HUES64 (cell line): Measurements from ENCODE around the gene ANKHD1.
"Not testable (repeated sequence)": the region's sequence is repeated elsewhere in the genome, so short reads cannot be mapped to it uniquely, and the experiment has no call there.

Experiments used
- H3K27ac ChIP-seq: 2 replicates; pipeline ENCODE4 v1.7.0; 2013; ENCODE audit warnings: low read depth, low read length, inconsistent platforms
- H3K27me3 ChIP-seq: 2 replicates; pipeline ENCODE4 v1.6.1; 2013; ENCODE audit warnings: mild to moderate bottlenecking, low read length; ENCODE audit not compliant: insufficient read depth
- H3K36me3 ChIP-seq: 2 replicates; pipeline ENCODE4 v1.6.1; 2013; ENCODE audit warnings: mild to moderate bottlenecking, low read length; ENCODE audit not compliant: insufficient read depth
- H3K4me1 ChIP-seq: 2 replicates; pipeline ENCODE4 v1.6.1; 2013; ENCODE audit warnings: mild to moderate bottlenecking, low read length, moderate library complexity; ENCODE audit not compliant: insufficient read depth
- H3K4me3 ChIP-seq: 2 replicates; pipeline ENCODE4 v1.5.1; 2013; ENCODE audit warnings: mild to moderate bottlenecking, low read length, moderate library complexity
- H3K9ac ChIP-seq: 2 replicates; pipeline ENCODE4 v1.6.1; 2013; ENCODE audit warnings: mild to moderate bottlenecking, low read depth, low read length
- H3K9me3 ChIP-seq: 2 replicates; pipeline ENCODE4 v1.6.1; 2013; ENCODE audit warnings: low read depth, low read length; ENCODE audit not compliant: insufficient read depth
- WGBS: fragments of 150-250, 120-280 bp; methylation state at CpG from one replicate; pipeline ENCODE4 v1.1.7; 2013; ENCODE audit warnings: missing lambda C conversion rate; 5-methylcytosine and 5-hydroxymethylcytosine counted together

The ANKHD1 gene

DNA sequence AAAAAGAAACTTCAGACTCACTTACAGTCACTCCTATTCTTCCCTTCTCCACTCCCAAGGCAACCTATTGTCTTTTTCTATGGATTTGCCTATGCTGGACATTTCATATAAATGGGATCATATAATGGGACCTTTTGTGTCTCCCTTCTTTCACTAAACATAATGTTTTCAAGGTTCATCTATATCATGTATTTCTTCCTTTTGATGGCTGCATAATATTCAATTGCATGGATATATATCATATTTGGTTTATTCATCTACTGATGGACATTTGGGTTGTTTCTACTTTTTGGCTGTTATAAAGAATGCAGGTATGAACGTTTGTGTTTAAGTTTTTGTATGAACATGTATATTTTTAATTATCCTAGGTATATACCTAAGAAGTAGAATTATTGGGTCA lies 30.6 kb downstream of the ANKHD1 start:
- Histone ChIP-seq H3K36me3 (peaks cover 17% of the 10 kb centered on the region), H3K9ac (no peak overlapping the region), H3K4me1 (no peaks in the 10 kb centered on the region), H3K27ac (no peak overlapping the region), H3K9me3 (no peaks in the 10 kb centered on the region), H3K27me3 (no peaks in the 10 kb centered on the region), H3K4me3 (no peak overlapping the region)
- 80% methylated on average over 1 of the region's 1 CpG for WGBS

DNA sequence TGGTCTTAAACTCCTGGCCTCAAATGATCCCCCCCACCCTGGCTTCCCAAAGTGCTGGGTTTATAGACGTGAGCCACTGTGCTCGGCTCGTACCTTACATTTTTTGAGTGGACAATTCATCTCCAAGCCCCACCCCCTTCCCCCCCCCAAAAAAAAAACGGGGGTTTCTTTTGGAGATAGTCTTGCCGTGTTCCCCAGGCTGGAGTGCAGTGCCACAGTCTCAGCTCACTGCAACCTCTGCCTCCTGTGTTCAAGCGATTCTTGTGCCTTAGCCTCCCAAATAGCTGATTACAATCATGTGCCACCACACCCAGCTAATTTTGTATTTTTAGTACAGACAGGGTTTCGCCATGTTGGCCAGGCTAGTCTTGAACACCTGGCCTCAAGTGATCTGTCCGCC lies 31.3 kb downstream of the ANKHD1 start:
- H3K9ac ChIP-seq: no peak overlapping the region
- no peak overlapping the region for H3K4me3 ChIP-seq
- WGBS: 93% methylated on average over 8 of the region's 8 CpGs
- no peaks in the 10 kb centered on the region for H3K27me3 ChIP-seq
- no peaks in the 10 kb centered on the region for H3K4me1 ChIP-seq
- H3K9me3 ChIP-seq: no peaks in the 10 kb centered on the region
- peaks cover 24% of the 10 kb centered on the region for H3K36me3 ChIP-seq
- H3K27ac ChIP-seq: no peak overlapping the region

DNA sequence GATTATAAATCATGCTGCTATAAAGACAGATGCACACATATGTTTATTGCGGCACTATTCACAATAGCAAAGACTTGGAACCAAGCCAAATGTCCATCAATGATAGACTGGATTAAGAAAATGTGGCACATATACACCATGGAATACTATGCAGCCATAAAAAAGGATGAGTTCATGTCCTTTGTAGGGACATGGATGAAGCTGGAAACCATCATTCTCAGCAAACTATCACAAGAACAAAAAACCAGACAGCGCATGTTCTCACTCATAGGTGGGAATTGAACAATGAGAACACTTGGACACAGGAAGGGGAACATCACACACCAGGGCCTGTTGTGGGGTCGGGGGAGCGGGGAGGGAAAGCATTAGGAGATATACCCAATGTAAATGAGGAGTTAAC lies 55.7 kb downstream of the ANKHD1 start:
- 100% methylated on average over 3 of the region's 4 CpGs for WGBS

DNA sequence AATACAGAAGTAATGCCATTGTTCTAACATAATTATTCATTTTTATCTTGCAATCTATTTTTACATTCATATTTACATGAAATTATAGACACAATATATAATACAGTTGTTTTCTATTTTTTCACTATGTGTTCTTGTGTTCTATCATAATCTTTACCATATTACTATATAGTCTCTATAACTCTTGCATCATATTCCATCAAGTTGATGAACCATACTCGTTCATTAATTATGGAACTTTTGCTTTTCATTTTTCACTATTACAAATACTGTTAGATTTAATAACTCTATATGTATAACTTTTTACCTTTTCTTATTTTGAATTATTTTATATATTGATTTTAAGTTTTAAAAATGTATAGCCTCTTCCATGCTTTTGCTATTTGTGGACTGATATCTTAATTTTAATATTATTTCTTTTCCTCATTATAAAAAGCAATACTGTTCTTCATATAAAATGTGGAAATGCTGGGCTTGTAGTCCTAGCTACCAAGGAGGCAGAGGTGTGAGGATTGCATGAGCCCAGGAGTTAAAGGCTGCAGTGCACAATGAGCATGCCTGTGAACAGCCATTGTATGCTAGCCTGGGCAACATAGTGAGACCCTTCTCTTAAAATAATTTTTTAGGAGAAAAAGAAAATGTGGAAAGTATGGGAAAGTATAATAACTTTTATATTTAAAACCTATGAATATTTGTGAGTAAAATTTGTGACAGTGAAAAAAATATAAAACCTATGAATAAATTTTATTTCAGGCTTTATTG lies 65.5 kb downstream of the ANKHD1 start:
- Histone ChIP-seq H3K4me3 (no peak overlapping the region), H3K4me1 (no peaks in the 10 kb centered on the region), H3K9ac (no peak overlapping the region), H3K27ac (no peak overlapping the region), H3K27me3 (no peaks in the 10 kb centered on the region), H3K9me3 (no peaks in the 10 kb centered on the region), H3K36me3 (peaks cover 71% of the 10 kb centered on the region)
- 100% methylated on average over 1 of the region's 1 CpG for WGBS

More for the DNA sequence above, 55.7 kb downstream of the ANKHD1 start:
- not testable (repeated sequence) for H3K9ac ChIP-seq, H3K9me3 ChIP-seq, H3K4me1 ChIP-seq, H3K27me3 ChIP-seq, H3K4me3 ChIP-seq, H3K27ac ChIP-seq
- H3K36me3 ChIP-seq: peaks cover 54% of the 10 kb centered on the region

DNA sequence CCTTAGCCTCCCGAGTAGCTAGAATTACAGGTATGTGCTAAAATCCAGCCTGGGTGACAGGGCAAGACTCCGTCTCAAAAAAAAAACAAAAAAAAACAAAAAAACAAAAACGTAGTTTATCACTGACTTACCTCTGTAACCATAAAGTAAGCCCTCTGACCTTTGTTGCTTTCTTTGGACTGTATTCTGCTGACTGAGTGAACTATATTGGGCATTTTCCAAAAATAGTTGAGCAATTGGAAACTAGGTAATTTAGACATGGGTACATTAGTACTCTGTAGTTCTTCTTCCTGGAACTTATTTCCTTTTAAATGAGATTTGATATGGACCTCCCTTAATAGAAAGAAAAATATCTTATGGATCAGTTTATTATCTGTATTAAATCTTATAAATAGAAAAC lies 66.6 kb downstream of the ANKHD1 start:
- Histone ChIP-seq H3K36me3 (peaks cover 74% of the 10 kb centered on the region), H3K4me1 (no peaks in the 10 kb centered on the region)
- 94% methylated on average over 3 of the region's 3 CpGs for WGBS

DNA sequence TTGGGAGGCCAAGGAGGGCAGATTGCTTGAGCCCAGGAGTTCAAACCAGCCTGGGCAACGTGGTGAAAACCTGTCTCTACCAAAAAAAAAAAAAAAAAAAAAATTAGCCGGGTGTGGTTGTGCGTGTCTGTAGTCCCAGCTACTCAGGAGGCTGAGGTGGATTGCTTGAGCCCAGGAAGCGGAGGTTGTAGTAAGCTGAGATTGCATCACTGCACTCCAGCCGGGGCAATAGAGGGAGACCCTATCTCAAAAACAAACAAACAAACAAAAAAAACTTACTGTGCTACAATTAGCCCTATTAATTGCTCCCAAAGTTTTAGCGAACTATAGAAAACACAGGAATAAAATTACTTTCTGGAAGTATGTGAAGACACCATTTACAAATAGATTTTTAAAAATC lies 67.6 kb downstream of the ANKHD1 start:
- no peak overlapping the region for H3K9ac ChIP-seq
- H3K27ac ChIP-seq: no peak overlapping the region
- H3K27me3 ChIP-seq: no peaks in the 10 kb centered on the region
- H3K4me3 ChIP-seq: no peak overlapping the region
- peaks cover 78% of the 10 kb centered on the region for H3K36me3 ChIP-seq
- WGBS: 94% methylated on average over 4 of the region's 6 CpGs
- H3K9me3 ChIP-seq: no peaks in the 10 kb centered on the region
- H3K4me1 ChIP-seq: no peaks in the 10 kb centered on the region

More for the DNA sequence above, 66.6 kb downstream of the ANKHD1 start:
- H3K27me3 ChIP-seq: no peaks in the 10 kb centered on the region
- H3K9me3 ChIP-seq: no peaks in the 10 kb centered on the region
- H3K27ac ChIP-seq: no peak overlapping the region
- no peak overlapping the region for H3K4me3 ChIP-seq
- no peak overlapping the region for H3K9ac ChIP-seq

DNA sequence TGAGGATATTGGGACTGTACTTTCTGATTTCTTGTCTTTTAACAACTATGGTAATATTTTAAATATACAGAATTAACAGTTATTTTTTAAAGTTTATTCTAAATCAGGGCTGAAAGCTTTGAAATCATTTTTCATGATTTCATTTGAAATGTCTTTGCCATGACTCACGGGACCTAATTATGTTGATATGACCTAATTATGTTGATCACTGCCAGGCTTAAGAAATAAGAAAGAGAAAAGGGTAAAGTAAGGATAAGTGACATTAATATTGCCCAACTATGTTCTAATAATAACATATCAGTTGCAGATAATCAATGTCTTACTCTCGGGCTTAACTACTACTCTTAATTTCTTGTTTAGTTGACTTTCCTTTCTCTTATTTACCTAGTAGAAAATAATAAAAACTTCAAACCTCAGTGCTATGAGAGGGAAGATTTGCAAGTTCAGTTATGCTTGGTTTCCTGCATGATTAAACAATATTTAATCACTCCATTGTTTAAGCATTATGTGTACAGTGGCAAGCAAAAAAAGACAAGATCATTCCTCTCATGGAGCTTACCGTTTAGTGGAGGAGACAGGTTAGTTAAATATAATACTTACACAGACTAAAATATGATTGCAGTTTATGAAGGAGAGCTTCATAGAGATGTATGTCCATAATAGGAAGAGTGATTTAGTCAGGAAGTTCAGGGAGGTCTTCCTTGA lies 78.8 kb downstream of the ANKHD1 start:
- Histone ChIP-seq H3K4me1 (no peaks in the 10 kb centered on the region), H3K27ac (no peak overlapping the region), H3K36me3 (peaks cover 46% of the 10 kb centered on the region), H3K9me3 (no peaks in the 10 kb centered on the region), H3K4me3 (no peak overlapping the region), H3K9ac (no peak overlapping the region), H3K27me3 (no peaks in the 10 kb centered on the region)
- WGBS: 97% methylated on average over 2 of the region's 3 CpGs

DNA sequence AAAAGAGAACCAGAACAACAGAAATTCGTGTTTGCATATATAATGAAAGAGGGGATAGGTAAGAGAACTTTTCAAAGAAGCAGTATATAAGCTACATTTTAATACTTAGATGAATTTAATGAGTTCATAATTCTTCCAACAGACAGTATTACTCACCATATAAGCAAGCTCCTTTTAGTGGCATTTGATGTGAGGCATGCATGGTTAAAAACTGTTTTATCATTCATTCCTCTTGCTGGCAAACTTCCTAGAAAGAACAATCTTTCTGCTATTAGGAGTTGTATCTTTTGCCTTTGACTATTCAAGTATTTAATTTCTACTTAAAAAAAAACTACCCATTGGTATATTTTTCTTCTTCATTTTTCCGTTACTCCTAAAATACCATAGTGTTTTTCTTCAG lies 80.1 kb downstream of the ANKHD1 start:
- Histone ChIP-seq H3K27me3 (no peaks in the 10 kb centered on the region), H3K36me3 (peaks cover 50% of the 10 kb centered on the region)
- WGBS: 88% methylated on average over 1 of the region's 2 CpGs

DNA sequence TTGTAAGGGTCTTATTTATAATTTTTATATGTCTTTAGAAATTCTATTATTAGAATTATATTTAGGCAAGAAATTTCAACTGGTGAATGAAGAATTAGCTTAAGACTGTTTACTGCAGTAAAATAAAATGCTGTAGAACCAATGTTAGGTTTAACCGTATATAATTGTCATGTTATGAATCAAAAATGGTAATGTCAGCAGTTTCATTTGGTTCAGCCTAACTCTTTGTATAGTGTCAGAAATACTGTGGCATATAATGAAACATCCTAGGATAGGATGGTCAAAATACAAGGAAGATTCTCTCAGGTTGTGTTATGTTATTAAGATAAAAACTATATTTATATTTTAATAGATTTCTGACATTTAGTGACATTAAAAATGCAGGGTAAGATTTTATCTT lies 81.4 kb downstream of the ANKHD1 start:
- WGBS: 97% methylated on average over 1 of the region's 1 CpG
- H3K27ac ChIP-seq: no peak overlapping the region
- H3K4me3 ChIP-seq: no peak overlapping the region
- H3K9me3 ChIP-seq: no peaks in the 10 kb centered on the region
- no peaks in the 10 kb centered on the region for H3K4me1 ChIP-seq
- H3K27me3 ChIP-seq: no peaks in the 10 kb centered on the region
- peaks cover 57% of the 10 kb centered on the region for H3K36me3 ChIP-seq
- H3K9ac ChIP-seq: no peak overlapping the region

More for the DNA sequence above, 80.1 kb downstream of the ANKHD1 start:
- Histone ChIP-seq H3K27ac (no peak overlapping the region), H3K9ac (no peak overlapping the region), H3K4me1 (no peaks in the 10 kb centered on the region), H3K4me3 (no peak overlapping the region), H3K9me3 (no peaks in the 10 kb centered on the region)

DNA sequence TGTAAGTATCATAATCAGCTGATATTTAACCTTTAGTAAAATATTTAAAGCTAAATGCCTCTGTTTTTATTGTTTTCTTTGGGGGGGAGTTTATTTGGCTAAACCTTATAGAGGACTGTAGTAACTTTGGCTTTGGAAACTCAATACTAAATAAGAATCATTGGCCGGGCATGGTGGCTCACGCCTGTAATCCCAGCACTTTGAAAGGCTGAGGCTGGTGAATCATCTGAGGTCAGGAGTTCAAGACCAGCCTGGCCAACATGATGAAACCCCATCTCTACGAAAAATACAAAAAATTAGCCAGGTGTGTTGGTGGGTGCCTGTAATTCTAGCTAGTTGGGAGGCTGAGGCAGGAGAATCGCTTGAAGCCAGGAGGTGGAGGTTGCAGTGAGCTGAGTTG lies 86.5 kb downstream of the ANKHD1 start:
- H3K27ac ChIP-seq, H3K4me3 ChIP-seq, H3K4me1 ChIP-seq, H3K9ac ChIP-seq, H3K27me3 ChIP-seq, H3K9me3 ChIP-seq: not testable (repeated sequence)
- WGBS: 94% methylated on average over 4 of the region's 4 CpGs
- peaks cover 80% of the 10 kb centered on the region for H3K36me3 ChIP-seq

DNA sequence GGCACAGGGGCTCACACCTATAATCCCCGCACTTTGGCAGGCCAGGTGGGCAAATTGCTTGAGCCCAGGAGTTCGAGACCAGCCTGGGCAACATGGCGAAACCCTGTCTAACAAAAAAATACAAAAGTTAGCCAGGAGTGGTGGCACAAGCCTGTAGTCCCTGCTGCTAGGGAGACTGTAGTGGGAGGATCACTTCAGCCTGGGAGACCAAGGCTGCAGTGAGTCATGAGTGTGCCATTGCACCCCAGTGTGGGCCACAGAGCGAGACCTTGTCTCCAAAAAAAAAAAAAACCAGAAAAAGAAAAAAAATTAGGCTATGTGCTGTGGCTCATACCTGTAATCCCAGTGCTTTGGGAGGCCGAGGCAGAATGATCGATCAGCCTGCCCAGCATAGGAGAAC lies 87.3 kb downstream of the ANKHD1 start:
- H3K4me1 ChIP-seq: no peaks in the 10 kb centered on the region
- no peak overlapping the region for H3K9ac ChIP-seq
- H3K4me3 ChIP-seq: no peak overlapping the region
- H3K36me3 ChIP-seq: peaks cover 78% of the 10 kb centered on the region
- no peaks in the 10 kb centered on the region for H3K9me3 ChIP-seq
- H3K27me3 ChIP-seq: no peaks in the 10 kb centered on the region
- H3K27ac ChIP-seq: no peak overlapping the region
- WGBS: 96% methylated on average over 6 of the region's 6 CpGs
